Endothelial cell of umbilical vein (primary cell): ENCODE measurements around the gene EREG. TPM values are rescaled to one million over a fixed set of nuclear protein-coding genes. Genes with fewer than 3 reads are reported as not detected.

Experiments used
- BruUV-seq: library from RNA; stranded (reverse); fragments of 400-500 nt; replicated peaks from 2 replicates; lab custom pipeline; 2021; lab: Mats Ljungman, UMichigan
- CTCF ChIA-PET: fragments of 300-600, 350-600 bp; sonication (Branson Sonifier 250); formaldehyde crosslinking; loops from one replicate; lab custom pipeline; 2021; ENCODE audit warnings: antibody characterized with exemption, inconsistent platforms; lab: Charles Lee
- POLR2A ChIA-PET: fragments of 300-600, 350-600 bp; sonication (Branson Sonifier 250); formaldehyde crosslinking; loops from one replicate; lab custom pipeline; 2021; ENCODE audit warnings: antibody characterized with exemption, inconsistent platforms; lab: Charles Lee
- DNase-seq: peaks from one replicate; pipeline ENCODE4 v3.0.0-alpha.2; 2011; ENCODE audit warnings: low read depth, low spot score
- FAIRE-seq: peaks from 2 replicates; lab custom pipeline; 2011; peaks lifted over from hg19 to GRCh38; lab: Jason Lieb, UNC
- H2AFZ ChIP-seq: 2 replicates; pipeline ENCODE4 v1.6.0; 2012; ENCODE audit warnings: low read depth, low read length, control low read depth, inconsistent platforms
- H3K27ac ChIP-seq: 2 replicates; pipeline ENCODE4 v1.5.1; 2011; ENCODE audit warnings: low read depth, mild to moderate bottlenecking, control low read depth, low read length, moderate library complexity; ENCODE audit not compliant: insufficient read depth
- H3K27me3 ChIP-seq, 2 experiments: 2 replicates each; pipeline versions ENCODE4 v1.6.0 to v1.6.1; 2011; ENCODE audit warnings: low read length in 2 of 2, mixed read lengths in 1 of 2; ENCODE audit not compliant: control insufficient read depth in 2 of 2, insufficient read depth in 2 of 2
- H3K36me3 ChIP-seq, 2 experiments: 2 replicates in 1 of 2; 3 replicates in 1 of 2; pipeline ENCODE4 v1.5.1; 2011; ENCODE audit warnings: low read length in 2 of 2, mild to moderate bottlenecking in 1 of 2, moderate library complexity in 1 of 2; ENCODE audit not compliant: control insufficient read depth in 2 of 2, insufficient read depth in 2 of 2; ENCODE audit errors: extremely low read depth in 1 of 2
- H3K4me1 ChIP-seq: 3 replicates; pipeline ENCODE4 v1.5.1; 2011; ENCODE audit warnings: mild to moderate bottlenecking, low read length; ENCODE audit not compliant: control insufficient read depth, insufficient read depth; ENCODE audit errors: extremely low read depth
- H3K4me2 ChIP-seq: 2 replicates; pipeline ENCODE4 v1.6.1; 2011; ENCODE audit warnings: low read length, control low read depth, mixed read lengths; ENCODE audit not compliant: insufficient read depth
- H3K4me3 ChIP-seq, 3 experiments: fragments of 200-600 bp in 1 of 3; sonication (generic), shearing (Covaris generic) in 1 of 3; replicated peaks in 1 of 3; 2 replicates each; pipeline ENCODE4 v1.5.1; 2011 to 2016; ENCODE audit warnings: control low read depth in 3 of 3, low read length in 3 of 3, mild to moderate bottlenecking in 2 of 3, inconsistent platforms in 1 of 3, low read depth in 1 of 3, moderate library complexity in 1 of 3; ENCODE audit not compliant: insufficient read depth in 1 of 3
- H3K79me2 ChIP-seq: 2 replicates; pipeline ENCODE4 v1.6.0; 2012; ENCODE audit warnings: low read length, inconsistent platforms; ENCODE audit not compliant: control insufficient read depth, insufficient read depth
- H3K9ac ChIP-seq: replicated peaks from 2 replicates; pipeline ENCODE3; 2011; ENCODE audit warnings: low read length, control low read depth; ENCODE audit not compliant: insufficient read depth; ENCODE audit errors: extremely low read depth
- H3K9me1 ChIP-seq: replicated peaks from 3 replicates; pipeline ENCODE4 v1.6.0; 2011; ENCODE audit warnings: mild to moderate bottlenecking, low read length; ENCODE audit not compliant: control insufficient read depth, insufficient read depth; ENCODE audit errors: extremely low read depth
- H3K9me3 ChIP-seq: replicated peaks from 2 replicates; pipeline ENCODE4 v1.5.1; 2012; ENCODE audit warnings: low read length, inconsistent platforms; ENCODE audit not compliant: control insufficient read depth, insufficient read depth
- H4K20me1 ChIP-seq: replicated peaks from 2 replicates; pipeline ENCODE3; 2011; ENCODE audit warnings: mild to moderate bottlenecking, low read length; ENCODE audit not compliant: control insufficient read depth, insufficient read depth; ENCODE audit errors: extremely low read depth
- CTCF ChIP-seq, 2 donors: IDR thresholded peaks; 1 replicate in 1 of 2; 2 replicates in 1 of 2; pipeline ENCODE4 v1.5.1; 2011; ENCODE audit warnings: low read length in 2 of 2, mild to moderate bottlenecking in 2 of 2, moderate library complexity in 2 of 2, control low read depth in 1 of 2, inconsistent platforms in 1 of 2, low read depth in 1 of 2; ENCODE audit not compliant: insufficient read depth in 1 of 2; ENCODE audit errors: extremely low read depth in 1 of 2
- EZH2 ChIP-seq: IDR thresholded peaks from 2 replicates; pipeline ENCODE4 v1.6.1; 2012; ENCODE audit warnings: borderline replicate concordance, low read depth, mild to moderate bottlenecking, moderate library complexity, low read length, inconsistent platforms; ENCODE audit not compliant: severe bottlenecking
- FOS ChIP-seq: IDR thresholded peaks from 2 replicates; pipeline ENCODE4 v1.6.1; 2011; ENCODE audit warnings: mild to moderate bottlenecking, low read length, moderate library complexity, borderline replicate concordance; ENCODE audit not compliant: insufficient read depth
- GATA2 ChIP-seq: IDR thresholded peaks from 2 replicates; pipeline ENCODE4 v1.7.0; 2011; ENCODE audit warnings: low read depth, mild to moderate bottlenecking, moderate library complexity, mixed read lengths, low read length; ENCODE audit not compliant: insufficient read length, insufficient read depth
- JUN ChIP-seq: IDR thresholded peaks from 2 replicates; pipeline ENCODE4 v1.6.1; 2011; ENCODE audit warnings: borderline replicate concordance, low read depth; ENCODE audit not compliant: insufficient read length, insufficient read depth
- MYC ChIP-seq: IDR thresholded peaks from one replicate; pipeline ENCODE4 v1.6.1; 2011; ENCODE audit warnings: mild to moderate bottlenecking, low read depth, low read length
- POLR2A ChIP-seq: IDR thresholded peaks from 2 replicates; pipeline ENCODE4 v1.6.1; 2012; ENCODE audit warnings: low read depth, mild to moderate bottlenecking, control low read depth, low read length
- POLR2AphosphoS5 ChIP-seq: IDR thresholded peaks from 2 replicates; pipeline ENCODE4 v1.6.1; 2012; ENCODE audit warnings: low read depth, mild to moderate bottlenecking, control low read depth, low read length, moderate library complexity; ENCODE audit not compliant: insufficient read depth
- dilution Hi-C: fragments of 300-500 bp; cut with MboI; formaldehyde crosslinking; loops from one replicate; pipeline ENCODE4 v1.15.0; 2019; ENCODE audit warnings: low sequenced_read_pairs; ENCODE audit not compliant: extremely low pct_ligation_motif_present
- intact Hi-C: fragments of 100-400 bp; cut with micrococcal nuclease; formaldehyde crosslinking; loops from one replicate; pipeline ENCODE4 v1.10.0; 2022
- polyA plus RNA-seq, 4 experiments: library from polyadenylated mRNA; depleted of rRNA in 3 of 4; stranded (reverse) in 3 of 4; unstranded in 1 of 4; fragments of >200 nt; gene quantifications; 2 replicates each; pipeline versions ENCODE4 v1.2.1 to v1.2.3, GENCODE V29; 2011 to 2012; ENCODE audit warnings: missing spikeins in 1 of 4
- total RNA-seq: library from RNA; stranded (reverse); gene quantifications from 2 replicates; pipeline ENCODE4 v1.2.3, GENCODE V29; 2021
- TF ChIP-seq, protein P1 (sequence below): IDR thresholded peaks from 2 replicates; pipeline ENCODE4 v1.6.1; 2011; ENCODE audit not compliant: insufficient read depth, insufficient read length

The EREG gene
- total and polyA plus RNA-seq, 2 donors (not counting 3 experiments of a cell fraction or from before 2014, with no cell fraction given): not detected

DNA sequence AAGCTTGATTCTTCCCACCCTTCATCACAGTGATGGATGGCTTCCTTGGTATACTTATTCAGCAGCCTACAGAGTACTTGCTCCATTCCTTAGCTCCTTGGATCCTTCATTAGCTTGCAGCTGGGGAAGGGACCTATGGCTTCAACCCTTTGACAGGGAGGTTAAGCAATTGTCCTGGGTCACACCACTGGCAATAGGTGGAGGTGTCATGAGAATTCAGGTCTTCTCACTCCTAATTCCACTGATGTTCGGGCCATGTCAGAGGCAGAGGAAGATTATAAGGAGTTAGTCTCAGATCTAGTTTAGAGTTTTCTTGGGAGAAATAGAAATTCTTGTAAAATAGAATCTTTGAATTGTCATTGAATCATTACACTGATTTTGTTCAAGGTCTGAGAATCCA, 24.5 kb downstream of the EREG start:
- Histone ChIP-seq H3K4me2 (no peak overlapping the region), H3K9me3 (no peaks in the 10 kb centered on the region), H2AFZ (no peak overlapping the region), H3K9ac (no peak overlapping the region), H3K27ac (no peak overlapping the region), H3K36me3 (no peaks in the 10 kb centered on the region), H3K79me2 (no peaks in the 10 kb centered on the region), H4K20me1 (no peaks in the 10 kb centered on the region), H3K4me3 (no peak overlapping the region), H3K4me1 (peaks cover 2% of the 10 kb centered on the region), H3K9me1 (no peaks in the 10 kb centered on the region), H3K27me3 (no peaks in the 10 kb centered on the region)
- FAIRE-seq (no peak), DNase-seq (no peak)
- TF ChIP-seq EZH2: no peak
- TF ChIP-seq MYC: no peak
- TF ChIP-seq POLR2A: no peak
- no TSS peak for BruUV-seq
- dilution Hi-C loops: loop anchor here (25.0 kb wide), 1 partner anchor 148 kb away; no protein-coding TSS in a partner anchor
- intact Hi-C loops: no loop called here
- ChIA-PET POLR2A (no interaction called here), CTCF (no interaction called here)

DNA sequence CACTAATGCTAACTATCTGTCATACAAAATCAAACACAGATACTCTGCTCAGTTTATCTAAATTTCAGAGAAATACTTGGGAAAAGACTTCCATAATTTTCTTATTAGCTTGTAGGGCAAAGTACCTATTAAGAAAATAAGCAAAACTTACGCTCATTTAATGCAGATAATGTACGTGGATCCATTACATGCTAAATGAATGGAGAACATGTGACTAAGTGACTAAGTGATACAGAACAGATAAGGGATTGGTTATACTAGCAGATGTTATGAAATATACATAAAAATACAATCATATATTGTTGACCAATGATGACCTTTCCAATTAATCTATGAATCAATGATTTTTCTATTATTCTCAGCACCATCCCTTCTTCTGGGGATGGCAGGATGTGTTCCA, 25.7 kb downstream of the EREG start:
- ChIA-PET POLR2A (no interaction called here), CTCF (no interaction called here)
- Histone ChIP-seq H4K20me1 (no peaks in the 10 kb centered on the region), H3K27me3 (no peaks in the 10 kb centered on the region), H3K36me3 (no peaks in the 10 kb centered on the region), H3K9ac (no peak overlapping the region), H3K79me2 (no peaks in the 10 kb centered on the region), H3K4me1 (peaks cover 7% of the 10 kb centered on the region), H3K4me2 (no peak overlapping the region), H3K9me3 (no peaks in the 10 kb centered on the region), H3K27ac (no peak overlapping the region), H3K4me3 (no peak overlapping the region), H3K9me1 (no peaks in the 10 kb centered on the region), H2AFZ (no peak overlapping the region)
- FAIRE-seq (no peak), DNase-seq (no peak)
- TF ChIP-seq GATA2 (no peak), POLR2AphosphoS5 (no peak), JUN (no peak), FOS (no peak), POLR2A (no peak), MYC (no peak), EZH2 (no peak), CTCF (IDR thresholded peaks at IDR 0.05; ENCODE audit: extremely low read depth in 1 of 2, insufficient read depth in 1 of 2, low read depth in 1 of 2, low read length in 2 of 2) (no peak)
- TF ChIP-seq, protein P1, sequence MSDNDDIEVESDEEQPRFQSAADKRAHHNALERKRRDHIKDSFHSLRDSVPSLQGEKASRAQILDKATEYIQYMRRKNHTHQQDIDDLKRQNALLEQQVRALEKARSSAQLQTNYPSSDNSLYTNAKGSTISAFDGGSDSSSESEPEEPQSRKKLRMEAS: no peak
- intact Hi-C loops (no loop called here), dilution Hi-C loops (loop anchor here (25.0 kb wide), 1 partner anchor 147 kb away; no protein-coding TSS in a partner anchor)
- no TSS peak for BruUV-seq
